Measurements from ENCODE around the gene ABCC9.
A peak's percentile ranks its signal among the peaks of the same experiment; 100 is the strongest.
"Not testable (repeated sequence)": the region's sequence is repeated elsewhere in the genome, so short reads cannot be mapped to it uniquely, and the experiment has no call there.

ABCC9 gene

GRCh38 chr12:21913823-21914222, 27.4 kb downstream of the ABCC9 start:
- DNase-seq (ENCODE audit: low read depth), result peak; percentile 42
- TF ChIP-seq CTCF (conservative IDR thresholded peaks at IDR 0.05; ENCODE audit: low read length), result no peak
- no peak overlapping the region for H3K4me3 ChIP-seq (ENCODE audit: low read length)

- no peak for TF ChIP-seq CTCF (conservative IDR thresholded peaks at IDR 0.05; ENCODE audit: low read length)
- DNase-seq (ENCODE audit: low read depth), result no peak
- H3K4me3 ChIP-seq (ENCODE audit: low read length), result no peak overlapping the region
These were observed 28.9 kb downstream of the ABCC9 start for GRCh38 chr12:21912318-21912717.

GRCh38 chr12:21911832-21912231, 29.4 kb downstream of the ABCC9 start:
- TF ChIP-seq CTCF (conservative IDR thresholded peaks at IDR 0.05; ENCODE audit: low read length), result no peak
- H3K4me3 ChIP-seq (ENCODE audit: low read length), result no peak overlapping the region
- no peak for DNase-seq (ENCODE audit: low read depth)

- no peak for TF ChIP-seq CTCF (conservative IDR thresholded peaks at IDR 0.05; ENCODE audit: low read length)
- DNase-seq (ENCODE audit: low read depth), result no peak
- H3K4me3 ChIP-seq (ENCODE audit: low read length), result no peak overlapping the region
These were observed 30.6 kb downstream of the ABCC9 start for GRCh38 chr12:21910657-21911056.

- H3K4me3 ChIP-seq (ENCODE audit: low read length), result no peak overlapping the region
- no peak for TF ChIP-seq CTCF (conservative IDR thresholded peaks at IDR 0.05; ENCODE audit: low read length)
- DNase-seq (ENCODE audit: low read depth), result no peak
These were observed 33.0 kb downstream of the ABCC9 start for GRCh38 chr12:21907948-21908837.

GRCh38 chr12:21906919-21907493, 34.2 kb downstream of the ABCC9 start:
- peak overlapping the region; percentile 2; the same call in 1 of the 2 replicates for H3K4me3 ChIP-seq (ENCODE audit: low read length)
- DNase-seq (ENCODE audit: low read depth), result peak; percentile 90
- no peak for TF ChIP-seq CTCF (conservative IDR thresholded peaks at IDR 0.05; ENCODE audit: low read length)

- H3K4me3 ChIP-seq (ENCODE audit: low read length); DNase-seq (ENCODE audit: low read depth): not testable (repeated sequence)
These were observed 41.7 kb downstream of the ABCC9 start for GRCh38 chr12:21899532-21899931.
